GM10248 (cell line): ENCODE data around the gene HLA-B.

Experiments
- CTCF ChIA-PET: fragments of 300-600 bp; sonication (Branson Sonifier 250); formaldehyde crosslinking; extraction: SDS; loops from one replicate; lab custom pipeline; 2021; ENCODE audit warnings: antibody characterized with exemption; lab: Yijun Ruan, JAX
- POLR2A ChIA-PET: fragments of 350-650 bp; sonication (Branson Sonifier 250); formaldehyde crosslinking; extraction: SDS; loops from one replicate; lab custom pipeline; 2020; ENCODE audit warnings: antibody characterized with exemption; lab: Yijun Ruan, JAX
- DNase-seq: peaks from one replicate; pipeline ENCODE4 v3.0.0; 2012; ENCODE audit errors: extremely low spot score
- CTCF ChIP-seq: IDR thresholded peaks from 2 replicates; pipeline ENCODE4 v1.5.1; 2012; ENCODE audit warnings: mild to moderate bottlenecking, low read depth; ENCODE audit errors: extremely low read depth, missing control alignments, control extremely low read depth

The HLA-B gene

GRCh38 chr6:31362751-31363150 lies 5.8 kb upstream of the HLA-B start:
- POLR2A ChIA-PET: no interaction called here
- CTCF ChIA-PET: interaction anchor here (2.0 kb wide), 1 partner anchor 166 kb away, joined by 6 read pairs; no protein-coding TSS in a partner anchor
- DNase-seq: no peak
- no peak for TF ChIP-seq CTCF

- CTCF ChIA-PET: interaction anchor here (2.5 kb wide), 1 partner anchor 7 kb away, joined by 15 read pairs; no protein-coding TSS in a partner anchor
- POLR2A ChIA-PET: no interaction called here
- no peak for TF ChIP-seq CTCF
Measured at GRCh38 chr6:31359581-31359980, 2.6 kb upstream of the HLA-B start.

GRCh38 chr6:31358302-31358701 lies 1.3 kb upstream of the HLA-B start:
- no peak for DNase-seq
- POLR2A ChIA-PET: no interaction called here
- CTCF ChIA-PET: interaction anchor here (2.5 kb wide), 1 partner anchor 8 kb away, joined by 15 read pairs; no protein-coding TSS in a partner anchor
- no peak for TF ChIP-seq CTCF

More at GRCh38 chr6:31359581-31359980, 2.6 kb upstream of the HLA-B start:
- no peak for DNase-seq

GRCh38 chr6:31357886-31358285 lies 907 bp upstream of the HLA-B start:
- DNase-seq: no peak
- TF ChIP-seq CTCF: no peak
- ChIA-PET CTCF (interaction anchor here (2.5 kb wide), 1 partner anchor 8 kb away, joined by 15 read pairs; no protein-coding TSS in a partner anchor), POLR2A (no interaction called here)

GRCh38 chr6:31356216-31356945 lies 598 bp downstream of the HLA-B start:
- CTCF ChIA-PET: no interaction called here
- POLR2A ChIA-PET: no interaction called here
- peak; percentile 49 for DNase-seq
- TF ChIP-seq CTCF: no peak

- CTCF ChIA-PET: no interaction called here
Measured at GRCh38 chr6:31355583-31355948, 1.4 kb downstream of the HLA-B start.

More at GRCh38 chr6:31355583-31355948, 1.4 kb downstream of the HLA-B start:
- POLR2A ChIA-PET: interaction anchor here (0.6 to 1.2 kb wide), 3 partner anchors 86 to 155 kb away, joined by 3 to 8 read pairs (median 6); no protein-coding TSS in a partner anchor
- TF ChIP-seq CTCF: no peak
- no peak for DNase-seq
